Mammary epithelial cell (primary cell): ENCODE results near the gene AKNAD1.

Source experiments
- CTCF ChIP-seq, 2 donors: IDR thresholded peaks in 1 of 2; conservative IDR thresholded peaks in 1 of 2; 2 replicates each; pipeline ENCODE4 v1.5.1; 2011 to 2012; ENCODE audit warnings: inconsistent platforms in 2 of 2, low read length in 2 of 2, mild to moderate bottlenecking in 2 of 2, control low read depth in 1 of 2, low read depth in 1 of 2; ENCODE audit not compliant: insufficient read depth in 1 of 2; ENCODE audit errors: extremely low read depth in 1 of 2
- EZH2 ChIP-seq: IDR thresholded peaks from 2 replicates; pipeline ENCODE4 v1.6.1; 2012; ENCODE audit warnings: low read length, inconsistent platforms, borderline replicate concordance

GRCh38 chr1:108862017-108862610, 5.2 kb upstream of the AKNAD1 start:
- no peak for TF ChIP-seq CTCF (conservative IDR thresholded peaks at IDR 0.05 in 1 of 2, IDR thresholded peaks at IDR 0.05 in 1 of 2; ENCODE audit: extremely low read depth in 1 of 2, insufficient read depth in 1 of 2, low read depth in 1 of 2, low read length in 2 of 2)
- no peak for TF ChIP-seq EZH2
